ENCODE data around the gene DAPK2. TPM values are rescaled to one million over a fixed set of nuclear protein-coding genes. Genes with fewer than 3 reads are reported as not detected.

The DAPK2 gene
- total and polyA plus RNA-seq, 7 donors = 3.7 to 65.6 (median 44.3) TPM

DNA sequence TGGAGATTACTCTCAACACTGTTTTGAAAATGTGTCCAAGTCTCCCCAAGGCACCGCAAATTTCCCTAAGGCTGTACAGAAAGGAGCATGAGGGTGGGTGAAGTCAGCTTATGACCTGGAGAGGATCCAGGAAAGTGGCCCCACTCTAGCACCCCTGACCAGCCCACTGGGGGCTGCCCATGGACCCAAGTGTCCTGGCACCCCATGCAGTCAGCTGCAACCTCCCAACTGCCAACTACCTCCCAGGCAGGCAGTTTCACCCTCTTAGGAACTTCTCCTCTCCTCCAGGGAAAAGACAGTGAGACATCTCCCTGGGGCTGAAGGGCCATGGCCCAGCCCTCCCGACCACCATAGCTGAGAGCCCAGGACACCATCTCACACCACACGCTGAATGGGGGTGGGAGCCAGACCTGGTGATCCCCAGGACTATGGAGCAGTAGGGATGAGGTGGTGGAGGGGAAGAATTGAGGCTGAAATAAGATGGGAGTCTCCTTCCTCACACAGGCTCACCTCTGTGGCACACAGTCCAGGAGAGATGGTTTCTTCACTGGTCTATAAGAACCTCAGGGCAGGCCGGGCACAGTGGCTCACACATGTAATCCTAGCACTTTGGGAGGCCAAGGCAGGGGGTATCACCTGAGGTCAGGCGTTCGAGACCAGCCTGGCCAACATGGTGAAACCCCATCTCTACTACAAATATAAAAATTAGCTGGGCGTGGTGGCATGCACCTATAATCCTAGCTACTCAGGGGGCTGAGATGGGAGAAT is 104.4 kb downstream of the DAPK2 start:
- Histone ChIP-seq H3K27ac (peak overlapping the region; percentile 61), H3K36me3 (ENCODE audit: insufficient read depth in 1 of 2, low read depth in 1 of 2) (peaks cover 0 to 3% of the 10 kb centered on the region in 2 donors), H3K27me3 (ENCODE audit: insufficient read depth in 3 of 3, low read length in 2 of 3) (no peaks in the 10 kb centered on the region), H3K4me3 (no peak overlapping the region), H3K4me1 (peaks cover 41% of the 10 kb centered on the region), H3K9me3 (no peaks in the 10 kb centered on the region)
- TF ChIP-seq, protein P1, sequence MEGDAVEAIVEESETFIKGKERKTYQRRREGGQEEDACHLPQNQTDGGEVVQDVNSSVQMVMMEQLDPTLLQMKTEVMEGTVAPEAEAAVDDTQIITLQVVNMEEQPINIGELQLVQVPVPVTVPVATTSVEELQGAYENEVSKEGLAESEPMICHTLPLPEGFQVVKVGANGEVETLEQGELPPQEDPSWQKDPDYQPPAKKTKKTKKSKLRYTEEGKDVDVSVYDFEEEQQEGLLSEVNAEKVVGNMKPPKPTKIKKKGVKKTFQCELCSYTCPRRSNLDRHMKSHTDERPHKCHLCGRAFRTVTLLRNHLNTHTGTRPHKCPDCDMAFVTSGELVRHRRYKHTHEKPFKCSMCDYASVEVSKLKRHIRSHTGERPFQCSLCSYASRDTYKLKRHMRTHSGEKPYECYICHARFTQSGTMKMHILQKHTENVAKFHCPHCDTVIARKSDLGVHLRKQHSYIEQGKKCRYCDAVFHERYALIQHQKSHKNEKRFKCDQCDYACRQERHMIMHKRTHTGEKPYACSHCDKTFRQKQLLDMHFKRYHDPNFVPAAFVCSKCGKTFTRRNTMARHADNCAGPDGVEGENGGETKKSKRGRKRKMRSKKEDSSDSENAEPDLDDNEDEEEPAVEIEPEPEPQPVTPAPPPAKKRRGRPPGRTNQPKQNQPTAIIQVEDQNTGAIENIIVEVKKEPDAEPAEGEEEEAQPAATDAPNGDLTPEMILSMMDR (IDR thresholded peaks at IDR 0.05) = no peak
- 50 to 65% (median 60%) methylated on average over 7 of the region's 7 CpGs for WGBS, 3 donors
- ATAC-seq (no peak), DNase-seq (no peak)
- intact Hi-C loops (cut with DNase I) = loop anchor here in 1 of 2 donors (5.0 kb wide), 1 partner anchor 105 kb away; the partner anchor contains the start of gene DAPK2

DNA sequence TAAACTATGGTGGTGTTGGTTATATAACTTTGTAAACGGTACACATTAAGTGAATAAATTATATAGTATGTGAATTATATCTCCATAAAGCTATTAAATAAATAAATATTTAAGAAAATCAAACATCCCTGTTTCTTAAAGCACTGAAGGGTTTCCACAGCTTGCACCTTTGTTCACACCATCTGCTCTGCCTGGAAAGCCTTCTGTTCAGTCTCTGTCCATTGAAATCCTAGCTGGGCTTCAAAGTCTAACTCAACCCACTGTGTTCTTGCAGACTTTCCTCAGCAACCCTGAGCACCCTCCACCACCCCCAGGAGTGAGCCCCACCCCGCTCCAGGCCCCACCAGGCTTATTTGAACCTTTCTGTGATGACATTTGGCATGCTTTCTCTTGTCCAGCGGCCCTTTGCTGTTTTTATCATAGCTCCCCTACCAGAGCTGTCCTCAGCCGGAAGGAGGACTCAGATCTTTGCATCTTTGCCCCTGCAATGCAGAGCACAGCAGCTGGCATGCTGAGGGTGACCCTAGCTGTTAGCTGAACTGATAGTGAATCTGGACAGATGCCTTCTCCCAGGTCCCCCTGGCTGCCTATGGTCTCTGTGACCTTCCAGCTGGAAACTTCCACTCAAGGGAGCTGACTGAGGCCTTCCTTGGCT is 105.2 kb downstream of the DAPK2 start:
- Histone ChIP-seq H3K9me3 (no peaks in the 10 kb centered on the region), H3K36me3 (ENCODE audit: insufficient read depth in 1 of 2, low read depth in 1 of 2) (peaks cover 0 to 3% of the 10 kb centered on the region in 2 donors), H3K4me1 (peaks cover 40% of the 10 kb centered on the region), H3K27me3 (ENCODE audit: insufficient read depth in 3 of 3, low read length in 2 of 3) (no peaks in the 10 kb centered on the region), H3K27ac (peak overlapping the region; percentile 73), H3K4me3 (no peak overlapping the region)
- intact Hi-C loops (cut with DNase I) = loop anchor here in 1 of 2 donors (5.0 kb wide), 1 partner anchor 106 kb away; the partner anchor contains the start of gene DAPK2
- ATAC-seq = no peak
- no peak for DNase-seq
- TF ChIP-seq, protein P1 (IDR thresholded peaks at IDR 0.05) = no peak
- 63 to 68% (median 64%) methylated on average over 4 of the region's 4 CpGs for WGBS, 3 donors

DNA sequence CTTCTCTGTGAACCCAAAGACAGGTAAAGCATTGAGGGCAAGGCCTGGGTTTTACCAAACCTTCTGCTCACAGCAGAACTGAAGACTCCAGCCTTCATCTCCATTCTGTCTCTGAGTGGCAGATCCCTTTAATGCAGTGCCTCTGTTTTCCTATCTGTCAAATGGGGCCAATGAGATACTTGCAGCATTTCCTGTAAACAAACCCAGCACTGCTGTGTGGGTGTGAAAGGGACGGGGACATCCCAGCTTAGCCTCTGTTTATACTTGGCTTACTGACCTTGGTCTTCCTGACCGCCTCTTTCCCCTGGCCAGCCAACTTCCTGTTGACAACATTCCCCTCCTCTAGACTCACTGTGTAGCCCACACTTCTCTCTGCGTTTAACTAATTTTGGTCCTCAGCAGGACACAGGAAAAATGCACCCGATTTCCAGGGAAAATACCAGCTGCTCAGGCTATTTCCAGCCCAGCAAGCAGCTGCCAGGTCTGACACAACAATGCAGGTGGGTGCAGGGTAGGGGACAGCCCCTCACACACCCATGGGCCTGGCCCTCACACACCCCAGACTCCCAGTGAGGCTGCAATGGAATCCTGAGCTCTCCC is 106.7 kb downstream of the DAPK2 start:
- no peaks in the 10 kb centered on the region for H3K27me3 ChIP-seq (ENCODE audit: insufficient read depth in 3 of 3, low read length in 2 of 3)
- intact Hi-C loops (cut with DNase I) = loop anchor here in 1 of 2 donors (5.0 kb wide), 1 partner anchor 108 kb away; the partner anchor contains the start of gene DAPK2
- peak; percentile 55 to 76 for DNase-seq
- 11 to 22% (median 22%) methylated on average over 4 of the region's 4 CpGs for WGBS, 3 donors
- no peaks in the 10 kb centered on the region for H3K9me3 ChIP-seq
- H3K4me1 ChIP-seq = peaks cover 32% of the 10 kb centered on the region
- H3K36me3 ChIP-seq (ENCODE audit: insufficient read depth in 1 of 2, low read depth in 1 of 2) = peaks cover 0 to 3% of the 10 kb centered on the region in 2 donors
- TF ChIP-seq, protein P1 (IDR thresholded peaks at IDR 0.05) = no peak
- ATAC-seq = peak; percentile 80 to 88 (median 84)
- peak overlapping the region; percentile 73 for H3K27ac ChIP-seq
- no peak overlapping the region for H3K4me3 ChIP-seq

DNA sequence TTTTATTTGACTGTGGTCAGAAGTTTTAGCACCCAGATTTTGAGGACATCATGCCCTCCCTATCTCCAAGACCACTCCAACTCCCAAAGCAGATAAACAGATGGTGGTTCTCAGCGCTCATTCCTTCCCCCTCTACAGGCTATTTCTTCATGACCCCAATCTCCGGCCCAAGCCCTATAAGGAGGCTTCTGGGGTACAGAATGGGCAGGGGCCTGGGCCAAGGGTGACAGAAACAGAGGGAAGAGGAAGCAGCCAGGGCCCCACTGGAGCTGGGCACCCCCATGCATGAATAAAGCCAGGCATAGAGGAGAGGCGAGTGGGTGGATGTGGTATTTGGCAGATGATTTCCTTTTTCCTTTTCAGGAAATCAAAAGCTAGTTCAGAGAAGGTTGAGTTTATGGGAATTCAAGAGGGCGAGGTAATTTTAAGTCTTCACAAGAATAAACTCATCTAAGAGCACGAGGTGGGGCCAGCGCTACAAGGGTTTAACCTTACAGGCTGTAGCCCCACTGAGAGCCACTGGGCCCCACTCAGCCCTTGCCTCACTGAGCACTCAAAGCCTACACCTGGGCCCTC is 107.7 kb downstream of the DAPK2 start:
- WGBS, 3 donors = 66 to 74% (median 73%) methylated on average over 6 of the region's 6 CpGs
- intact Hi-C loops (cut with DNase I) = no loop called here
- TF ChIP-seq, protein P1 (IDR thresholded peaks at IDR 0.05) = no peak
- H3K9me3 ChIP-seq = no peaks in the 10 kb centered on the region
- peaks cover 0 to 3% of the 10 kb centered on the region in 2 donors for H3K36me3 ChIP-seq (ENCODE audit: insufficient read depth in 1 of 2, low read depth in 1 of 2)
- H3K4me1 ChIP-seq = peaks cover 32% of the 10 kb centered on the region
- no peaks in the 10 kb centered on the region for H3K27me3 ChIP-seq (ENCODE audit: insufficient read depth in 3 of 3, low read length in 2 of 3)
- DNase-seq (no peak), ATAC-seq (no peak)
- H3K27ac ChIP-seq = peak overlapping the region; percentile 73
- no peak overlapping the region for H3K4me3 ChIP-seq
